ENCODE data around the gene ASIC5.

The ASIC5 gene

GRCh38 chr4:155883895-155884294, 17.8 kb upstream of the ASIC5 start:
- no peak for DNase-seq (ENCODE audit: low read depth in 1 of 2, low spot score in 1 of 2)

GRCh38 chr4:155881555-155881954, 15.5 kb upstream of the ASIC5 start:
- no peak for DNase-seq (ENCODE audit: low read depth in 1 of 2, low spot score in 1 of 2)

DNA sequence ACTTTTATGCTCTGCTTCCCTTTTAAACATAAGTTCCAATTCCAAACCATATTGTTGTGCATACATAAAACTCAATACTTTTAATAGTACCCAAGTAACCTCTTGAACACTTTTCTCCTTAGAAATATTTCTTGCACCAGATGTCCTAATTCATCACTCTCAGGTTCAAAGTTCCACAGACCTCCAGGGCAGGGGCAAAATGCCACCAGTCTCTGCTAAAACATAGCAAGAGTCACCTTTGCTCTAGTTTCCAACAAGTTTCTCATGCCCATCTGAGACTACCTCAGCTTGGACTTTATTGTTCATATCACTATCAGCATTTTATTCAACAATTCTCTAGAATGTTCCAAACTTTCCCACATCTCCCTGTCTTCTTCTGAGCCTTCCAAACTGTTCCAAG, 13.7 kb upstream of the ASIC5 start:
- DNase-seq (ENCODE audit: low read depth in 1 of 2, low spot score in 1 of 2) = no peak

- no peak for DNase-seq (ENCODE audit: low read depth in 1 of 2, low spot score in 1 of 2)
These were observed 12.5 kb upstream of the ASIC5 start for GRCh38 chr4:155878611-155879010.

- DNase-seq (ENCODE audit: low read depth in 1 of 2, low spot score in 1 of 2) = no peak
These were observed 11.9 kb upstream of the ASIC5 start for GRCh38 chr4:155877971-155878370.

- no peak for DNase-seq (ENCODE audit: low read depth in 1 of 2, low spot score in 1 of 2)
These were observed 9.8 kb upstream of the ASIC5 start for GRCh38 chr4:155875878-155876277.

GRCh38 chr4:155855897-155856296, 10.2 kb downstream of the ASIC5 start:
- DNase-seq (ENCODE audit: low read depth in 1 of 2, low spot score in 1 of 2) = no peak

GRCh38 chr4:155854582-155855226, 11.4 kb downstream of the ASIC5 start:
- no peak for DNase-seq (ENCODE audit: low read depth in 1 of 2, low spot score in 1 of 2)

DNA sequence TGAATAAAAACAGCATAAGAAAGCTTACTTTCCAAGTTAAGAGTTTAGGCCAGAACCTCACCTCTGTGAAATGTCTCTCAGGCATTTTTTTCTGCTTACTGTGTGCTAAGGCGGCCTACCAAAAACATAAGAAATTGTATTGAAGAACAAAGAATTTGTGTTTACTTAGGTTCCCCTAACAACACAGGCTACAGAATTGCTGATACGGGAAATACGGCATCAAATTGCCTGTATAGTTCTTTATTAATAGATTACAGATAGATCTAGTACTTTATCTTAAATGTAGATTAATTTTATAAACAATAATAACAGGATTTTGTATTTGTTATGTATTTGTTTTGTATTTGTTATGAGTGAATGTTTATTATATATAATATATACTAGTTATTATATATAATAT, 12.9 kb downstream of the ASIC5 start:
- DNase-seq (ENCODE audit: low read depth in 1 of 2, low spot score in 1 of 2) = no peak

GRCh38 chr4:155849042-155849441, 17.0 kb downstream of the ASIC5 start:
- DNase-seq (ENCODE audit: low read depth in 1 of 2, low spot score in 1 of 2) = no peak

GRCh38 chr4:155846929-155847328, 19.1 kb downstream of the ASIC5 start:
- DNase-seq (ENCODE audit: low read depth in 1 of 2, low spot score in 1 of 2) = no peak

- no peak for DNase-seq (ENCODE audit: low read depth in 1 of 2, low spot score in 1 of 2)
These were observed 24.0 kb downstream of the ASIC5 start for GRCh38 chr4:155842080-155842479.

DNA sequence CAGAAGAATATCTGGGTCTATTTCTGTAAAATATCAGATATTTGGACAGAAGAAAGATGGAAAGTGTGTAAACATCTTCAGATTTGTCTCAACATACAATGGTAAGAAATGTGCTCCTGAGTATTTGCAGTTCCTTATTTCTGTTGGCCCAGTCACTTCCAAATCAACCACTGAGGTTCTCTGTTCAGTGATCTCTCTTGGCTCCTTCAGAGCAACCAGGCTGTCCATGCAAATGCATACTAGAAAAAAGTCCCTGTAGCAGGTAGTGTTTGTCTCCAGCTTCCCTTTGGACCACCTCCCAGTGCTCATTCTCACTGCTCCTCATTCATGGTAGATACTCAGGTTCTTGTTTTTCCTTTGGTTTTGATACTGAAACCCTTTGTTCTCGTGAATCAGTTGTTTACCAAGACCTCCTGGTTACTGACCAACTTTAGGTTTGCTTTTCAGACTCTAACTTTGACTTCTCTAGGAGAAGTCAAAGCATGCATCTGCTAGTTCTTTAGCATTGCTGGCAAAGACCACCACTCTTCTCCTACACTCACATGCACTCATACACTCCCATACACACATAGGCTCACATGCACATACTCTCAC, 28.8 kb downstream of the ASIC5 start:
- no peak for DNase-seq (ENCODE audit: low read depth in 1 of 2, low spot score in 1 of 2)

GRCh38 chr4:155832664-155833063, 33.4 kb downstream of the ASIC5 start:
- DNase-seq (ENCODE audit: low read depth in 1 of 2, low spot score in 1 of 2) = no peak

GRCh38 chr4:155828628-155829027, 37.4 kb downstream of the ASIC5 start:
- no peak for DNase-seq (ENCODE audit: low read depth in 1 of 2, low spot score in 1 of 2)

GRCh38 chr4:155822572-155822971, 43.5 kb downstream of the ASIC5 start:
- no peak for DNase-seq (ENCODE audit: low read depth in 1 of 2, low spot score in 1 of 2)

DNA sequence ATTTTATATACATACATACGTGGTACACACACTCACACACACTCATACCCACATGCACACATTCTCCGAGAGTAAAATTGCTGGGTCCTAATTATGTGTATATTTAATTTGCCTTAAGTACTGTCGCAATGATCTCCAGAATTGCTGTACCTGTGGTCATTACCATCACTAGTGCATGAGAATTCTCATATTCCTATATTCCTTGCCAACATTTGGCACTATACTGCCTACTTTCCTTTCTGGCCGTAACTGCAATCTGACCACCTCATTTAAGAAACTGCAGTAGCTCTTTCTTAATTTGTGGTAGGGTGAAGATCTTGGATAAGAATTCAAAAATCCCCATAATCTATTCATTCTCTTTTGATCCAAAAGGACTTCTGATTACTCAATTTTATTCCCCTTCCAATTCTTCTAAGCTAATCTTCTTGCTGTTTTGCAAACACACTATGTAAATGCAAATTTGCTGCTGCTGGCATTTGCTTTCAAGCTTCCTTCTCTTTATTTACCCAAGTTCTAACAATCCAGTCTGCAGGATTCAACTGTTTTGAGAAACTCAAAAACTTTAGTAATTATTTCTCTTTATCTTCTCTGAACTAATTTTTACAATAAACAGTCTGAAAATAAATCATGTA, 45.1 kb downstream of the ASIC5 start:
- DNase-seq (ENCODE audit: low read depth in 1 of 2, low spot score in 1 of 2) = no peak

DNA sequence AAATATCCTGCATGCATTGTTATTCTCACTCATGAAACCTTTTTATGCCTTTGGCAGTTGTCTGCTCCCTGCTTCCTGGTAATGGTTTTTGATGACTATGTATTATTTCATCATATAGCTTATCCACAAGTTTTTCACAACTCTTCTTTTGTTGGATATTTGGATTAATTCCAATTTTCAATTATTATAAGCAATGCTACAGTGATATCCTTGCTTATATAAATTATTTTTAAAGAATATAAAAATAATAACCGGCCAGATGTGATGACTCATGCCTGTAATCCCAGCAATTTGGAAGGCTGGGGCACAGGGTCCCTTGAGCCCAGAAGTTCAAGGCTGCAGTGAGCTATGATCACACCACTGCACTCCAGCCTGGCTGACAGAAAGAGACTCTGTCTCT, 47.0 kb downstream of the ASIC5 start:
- no peak for DNase-seq (ENCODE audit: low read depth in 1 of 2, low spot score in 1 of 2)

- DNase-seq (ENCODE audit: low read depth in 1 of 2, low spot score in 1 of 2) = no peak
These were observed 47.4 kb downstream of the ASIC5 start for GRCh38 chr4:155818639-155819038.

GRCh38 chr4:155811083-155811482, 55.0 kb downstream of the ASIC5 start:
- DNase-seq (ENCODE audit: low read depth in 1 of 2, low spot score in 1 of 2) = no peak

DNA sequence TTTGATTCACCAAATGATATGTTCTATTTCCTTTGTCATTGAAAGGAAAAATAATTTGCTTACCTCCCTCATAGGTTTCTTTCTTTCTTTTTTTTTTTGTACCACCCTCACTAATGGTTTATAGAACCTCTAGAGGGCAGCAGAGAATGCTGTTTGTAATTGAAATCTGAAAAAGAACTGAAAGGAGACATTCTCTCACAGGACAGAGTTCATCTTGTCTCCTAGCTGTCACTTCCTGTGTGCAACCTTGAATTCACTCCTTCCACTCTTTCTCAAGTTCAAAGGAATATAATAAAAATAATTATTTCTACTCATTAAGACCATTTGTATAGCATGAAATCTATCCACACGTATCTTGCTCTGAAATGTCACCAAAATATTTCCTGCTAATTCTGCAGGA, 56.2 kb downstream of the ASIC5 start:
- no peak for DNase-seq (ENCODE audit: low read depth in 1 of 2, low spot score in 1 of 2)

GRCh38 chr4:155807021-155807420, 59.1 kb downstream of the ASIC5 start:
- DNase-seq (ENCODE audit: low read depth in 1 of 2, low spot score in 1 of 2) = no peak

DNA sequence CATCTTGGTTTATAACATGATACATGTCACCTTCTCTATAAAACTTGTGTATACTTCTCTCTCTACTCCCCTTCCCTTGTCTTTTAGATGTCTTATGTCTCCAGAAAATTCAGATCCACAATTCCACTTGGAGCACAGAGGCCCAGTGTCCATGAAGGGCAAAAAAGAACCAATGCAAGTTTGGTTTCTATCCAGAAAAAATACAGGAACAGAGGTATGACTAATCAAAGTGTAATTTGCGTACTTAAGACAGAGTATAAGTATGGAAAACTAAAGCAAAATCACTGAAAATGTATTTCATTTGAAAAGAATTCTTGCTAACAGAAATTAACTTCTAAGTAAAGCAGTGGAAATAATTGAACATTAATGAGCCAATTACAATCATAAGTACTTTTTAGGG, 61.1 kb downstream of the ASIC5 start:
- no peak for DNase-seq (ENCODE audit: low read depth in 1 of 2, low spot score in 1 of 2)

All from stimulated activated CD4-positive, alpha-beta T cell treated with anti-CD3 and anti-CD28 coated beads, Interleukin-15, amount 100 ng/mL, for 1 hour (primary cell).